Psoas muscle (tissue), 8 donors: ENCODE results near the gene GAB3. TPM values are rescaled to one million over a fixed set of nuclear protein-coding genes. Genes with fewer than 3 reads are reported as not detected.
A peak's percentile ranks its signal among the peaks of the same experiment; 100 is the strongest.

ENCODE experiments used
- ATAC-seq, 4 donors: fragments of 200-7000 bp; cut with Tn5 transposase; one replicate each; pipeline ENCODE4 v1.9.1; 2020; ENCODE audit warnings: moderate library complexity in 3 of 4, mild to moderate bottlenecking in 2 of 4
- DNase-seq, 2 donors: peaks; one replicate each; pipeline ENCODE4 v3.0.0-alpha.2; 2020
- H3K27ac ChIP-seq: fragments of 200-600 bp; one replicate; pipeline ENCODE4 v1.8.0; 2022
- H3K27me3 ChIP-seq, 3 donors: fragments of 200-600 bp in 1 of 3; one replicate each; pipeline versions ENCODE4 v1.6.1 to v1.8.0; 2013 to 2022; ENCODE audit warnings: low read length in 2 of 3, mild to moderate bottlenecking in 2 of 3, moderate library complexity in 1 of 3; ENCODE audit not compliant: insufficient read depth in 3 of 3
- H3K36me3 ChIP-seq, 2 donors: fragments of 200-600 bp in 1 of 2; one replicate each; pipeline versions ENCODE4 v1.6.1 to v1.8.0; 2013 to 2022; ENCODE audit warnings: low read depth in 1 of 2, mild to moderate bottlenecking in 1 of 2, moderate library complexity in 1 of 2; ENCODE audit not compliant: insufficient read depth in 1 of 2
- H3K4me1 ChIP-seq: fragments of 200-600 bp; one replicate; pipeline ENCODE4 v1.8.0; 2022
- H3K4me3 ChIP-seq: fragments of 200-600 bp; one replicate; pipeline ENCODE4 v1.8.0; 2022; ENCODE audit warnings: mild to moderate bottlenecking
- H3K9me3 ChIP-seq: fragments of 200-600 bp; one replicate; pipeline ENCODE4 v1.8.0; 2022
- CTCF ChIP-seq: fragments of 200-600 bp; IDR thresholded peaks from one replicate; pipeline ENCODE4 v1.8.0; 2022; ENCODE audit warnings: antibody characterized with exemption
- WGBS, 3 donors: extraction: QIAGEN DNeasy Blood & Tissue Kit; methylation state at CpG; one replicate each; pipeline versions ENCODE4 v1.1.6 to v1.1.7; 2013; 5-methylcytosine and 5-hydroxymethylcytosine counted together
- intact Hi-C, 2 donors: fragments of 100-400 bp; cut with DNase I; formaldehyde crosslinking; loops; one replicate each; pipeline versions ENCODE4 v1.11.0 to v1.14.2; 2022
- polyA plus RNA-seq, 3 donors: library from polyadenylated mRNA; stranded (reverse); fragments of 200-250 nt; gene quantifications; one replicate each; pipeline ENCODE4 v1.2.3, GENCODE V29; 2013
- total RNA-seq, 4 donors: library from RNA; stranded (reverse); fragmentation: NEBNext Ultra II Directional in 2 of 4; extraction: Animal tissue kit (Norgen Biotek cat#: 25700) in 2 of 4; gene quantifications; one replicate each; pipeline versions ENCODE4 v1.2.1 to v1.2.4, GENCODE V29; 2021 to 2023
- donor health status: healthy with polysubstance abuse.
- donor health status: DM: no; HTN: no; CAD: no; lungs with moderate emphysema.
- donor health status: Bipolar disorder and iron deficiency.
- donor health status: healthy.
- donor health status: DM: yes; HTN: yes; CAD: no.
- donor health status: DM: no; HTN: no; CAD: no.
- donor health status: DM: no; HTN: no; CAD: no.
- donor health status: DM: yes; HTN: yes; CAD: no.

Gene GAB3
- total and polyA plus RNA-seq, 7 donors = 0.61 to 3.4 (median 1.4) TPM

- WGBS, 3 donors = 41 to 52% (median 47%) methylated on average over 7 of the region's 7 CpGs
- H3K4me3 ChIP-seq = no peak overlapping the region
- no peak for DNase-seq
- no peaks in the 10 kb centered on the region for H3K27me3 ChIP-seq
- H3K36me3 ChIP-seq = peaks cover 0 to 4% of the 10 kb centered on the region in 2 donors
- TF ChIP-seq CTCF = no peak
- no peak for ATAC-seq
- H3K9me3 ChIP-seq = no peaks in the 10 kb centered on the region
- intact Hi-C loops = no loop called here
- no peaks in the 10 kb centered on the region for H3K4me1 ChIP-seq
- no peak overlapping the region for H3K27ac ChIP-seq
These were observed 37.8 kb downstream of the GAB3 start for GRCh38 chrX:154712781-154713740.

GRCh38 chrX:154711264-154711663, 39.6 kb downstream of the GAB3 start:
- ATAC-seq (no peak), DNase-seq (no peak)
- H3K27me3 ChIP-seq = no peaks in the 10 kb centered on the region
- H3K4me1 ChIP-seq = no peaks in the 10 kb centered on the region
- H3K9me3 ChIP-seq = no peaks in the 10 kb centered on the region
- H3K4me3 ChIP-seq = no peak overlapping the region
- intact Hi-C loops = no loop called here
- WGBS, 3 donors = 44 to 81% (median 71%) methylated on average over 1 of the region's 1 CpG
- H3K36me3 ChIP-seq = peaks cover 0 to 4% of the 10 kb centered on the region in 2 donors
- TF ChIP-seq CTCF = no peak
- no peak overlapping the region for H3K27ac ChIP-seq

GRCh38 chrX:154710309-154710708, 40.6 kb downstream of the GAB3 start:
- DNase-seq (no peak), ATAC-seq (no peak)
- H3K4me3 ChIP-seq = no peak overlapping the region
- no peak for TF ChIP-seq CTCF
- peaks cover 0 to 4% of the 10 kb centered on the region in 2 donors for H3K36me3 ChIP-seq
- H3K27me3 ChIP-seq = no peaks in the 10 kb centered on the region
- no peaks in the 10 kb centered on the region for H3K9me3 ChIP-seq
- no peak overlapping the region for H3K27ac ChIP-seq
- 58 to 72% (median 72%) methylated on average over 4 of the region's 4 CpGs for WGBS, 3 donors
- intact Hi-C loops = no loop called here
- no peaks in the 10 kb centered on the region for H3K4me1 ChIP-seq

GRCh38 chrX:154698630-154699248, 52.1 kb downstream of the GAB3 start:
- H3K36me3 ChIP-seq = peaks cover 0 to 3% of the 10 kb centered on the region in 2 donors
- H3K4me3 ChIP-seq = no peak overlapping the region
- H3K27me3 ChIP-seq = no peaks in the 10 kb centered on the region
- intact Hi-C loops = no loop called here
- DNase-seq (no peak), ATAC-seq (peak in 2 of 4 donors; percentile 35 to 56)
- WGBS, 3 donors = 59 to 73% (median 73%) methylated on average over 6 of the region's 6 CpGs
- no peaks in the 10 kb centered on the region for H3K9me3 ChIP-seq
- TF ChIP-seq CTCF = no peak
- H3K4me1 ChIP-seq = no peaks in the 10 kb centered on the region
- H3K27ac ChIP-seq = no peak overlapping the region
